ENCODE measurements around the gene PFKM. TPM values are rescaled to one million over a fixed set of nuclear protein-coding genes. Genes with fewer than 3 reads are reported as not detected.

The PFKM gene
- polyA plus RNA-seq (2013, experiment 1 of 2; ENCODE audit: insufficient read length): 51.9 TPM
- polyA plus RNA-seq (2013, experiment 2 of 2; ENCODE audit: insufficient read length): 49.0 TPM

GRCh38 chr12:48119078-48119833 lies at the start of gene PFKM:
Gene PFKM, plus strand, starts transcription at chr12:48119364. Its CDS starts 3,411 bp downstream, at chr12:48122775.
- DNase-seq: peak; percentile 89

- no peak for DNase-seq
Observed at GRCh38 chr12:48070033-48070432, 49.1 kb upstream of the PFKM start.

- no peak for DNase-seq
Observed at GRCh38 chr12:48070731-48071130, 48.4 kb upstream of the PFKM start.

- DNase-seq: no peak
Observed at GRCh38 chr12:48071808-48072207, 47.4 kb upstream of the PFKM start.

GRCh38 chr12:48072266-48072665 lies 46.9 kb upstream of the PFKM start:
- no peak for DNase-seq

GRCh38 chr12:48074266-48074665 lies 44.9 kb upstream of the PFKM start:
- DNase-seq: no peak

GRCh38 chr12:48075832-48076231 lies 43.3 kb upstream of the PFKM start:
- DNase-seq: no peak

- DNase-seq: no peak
Observed at GRCh38 chr12:48077111-48077510, 42.1 kb upstream of the PFKM start.

GRCh38 chr12:48078901-48079300 lies 40.3 kb upstream of the PFKM start:
- peak; percentile 58 for DNase-seq

- DNase-seq: no peak
Observed at GRCh38 chr12:48080285-48080684, 38.9 kb upstream of the PFKM start.

GRCh38 chr12:48080821-48081220 lies 38.3 kb upstream of the PFKM start:
- DNase-seq: no peak

- DNase-seq: peak; percentile 6
Observed at GRCh38 chr12:48084066-48084465, 35.1 kb upstream of the PFKM start.

- no peak for DNase-seq
Observed at GRCh38 chr12:48084841-48085460, 34.2 kb upstream of the PFKM start.

GRCh38 chr12:48086327-48086726 lies 32.8 kb upstream of the PFKM start:
- no peak for DNase-seq

GRCh38 chr12:48092611-48093010 lies 26.6 kb upstream of the PFKM start:
- no peak for DNase-seq

- DNase-seq: no peak
Observed at GRCh38 chr12:48104531-48104930, 14.6 kb upstream of the PFKM start.

GRCh38 chr12:48105321-48105866 lies 13.8 kb upstream of the PFKM start:
- DNase-seq: peak; percentile 1

GRCh38 chr12:48105867-48106680 lies 13.1 kb upstream of the PFKM start, which contains the start of gene SENP1:
Gene SENP1, minus strand, starts transcription at chr12:48106079. Its CDS starts 4,607 bp downstream, at chr12:48101472.
- peak; percentile 87 for DNase-seq

- no peak for DNase-seq
Observed at GRCh38 chr12:48106681-48107613, 12.2 kb upstream of the PFKM start.

GRCh38 chr12:48109424-48109823 lies 9.7 kb upstream of the PFKM start:
- no peak for DNase-seq

- DNase-seq: no peak
Observed at GRCh38 chr12:48110691-48111311, 8.4 kb upstream of the PFKM start.

All from fibroblast of skin of abdomen (primary cell).